ENCODE measurements around the gene NKX6-1.
A peak's percentile ranks its signal among the peaks of the same experiment; 100 is the strongest.

Gene NKX6-1

GRCh38 chr4:84497504-84498202, 1.4 kb downstream of the NKX6-1 start:
- no peak for FAIRE-seq

DNA sequence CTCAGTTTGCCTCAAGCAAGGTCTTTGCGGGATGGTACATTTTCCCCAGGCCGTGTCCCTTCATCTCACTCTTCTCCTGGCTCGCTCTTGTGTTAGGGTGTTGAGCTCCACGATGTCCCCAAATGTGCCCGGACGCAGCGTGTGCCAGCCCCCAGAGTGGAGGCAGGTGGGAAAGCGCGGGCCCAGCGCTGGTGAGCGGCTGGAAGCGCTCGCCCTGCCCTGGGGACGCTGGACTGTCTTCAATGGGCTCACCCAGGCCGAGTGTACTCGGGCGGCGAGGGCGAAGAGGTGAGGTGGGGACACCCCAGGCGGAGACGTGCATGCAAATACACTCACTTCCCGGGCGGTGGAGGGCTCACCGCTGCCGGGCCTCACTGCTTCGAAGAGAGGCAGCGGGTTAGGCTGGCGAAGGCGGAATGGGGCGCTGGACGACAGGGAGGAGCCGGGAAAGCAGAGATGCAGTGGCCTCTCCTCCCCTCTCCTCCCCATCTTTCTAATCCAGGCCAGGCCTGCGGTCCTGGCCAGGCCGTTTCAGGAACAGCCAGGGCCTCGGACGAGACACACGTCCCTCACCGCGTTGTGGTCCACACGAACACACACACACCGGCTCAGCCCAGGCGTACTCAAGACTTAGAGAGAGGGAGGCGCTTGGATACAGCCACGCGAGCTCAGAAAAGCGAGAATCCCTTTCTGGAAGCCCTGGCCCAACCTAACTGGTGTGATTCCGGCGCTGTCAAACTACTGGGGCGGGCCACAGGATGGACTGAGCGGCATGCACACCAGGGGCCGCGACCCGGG, 2.2 kb downstream of the NKX6-1 start:
- no peak for FAIRE-seq

- no peak for FAIRE-seq
Measured at GRCh38 chr4:84496331-84496705, 2.8 kb downstream of the NKX6-1 start.

GRCh38 chr4:84495794-84496261, 3.3 kb downstream of the NKX6-1 start:
- FAIRE-seq = no peak

- no peak for FAIRE-seq
Measured at GRCh38 chr4:84495118-84495793, 3.8 kb downstream of the NKX6-1 start.

DNA sequence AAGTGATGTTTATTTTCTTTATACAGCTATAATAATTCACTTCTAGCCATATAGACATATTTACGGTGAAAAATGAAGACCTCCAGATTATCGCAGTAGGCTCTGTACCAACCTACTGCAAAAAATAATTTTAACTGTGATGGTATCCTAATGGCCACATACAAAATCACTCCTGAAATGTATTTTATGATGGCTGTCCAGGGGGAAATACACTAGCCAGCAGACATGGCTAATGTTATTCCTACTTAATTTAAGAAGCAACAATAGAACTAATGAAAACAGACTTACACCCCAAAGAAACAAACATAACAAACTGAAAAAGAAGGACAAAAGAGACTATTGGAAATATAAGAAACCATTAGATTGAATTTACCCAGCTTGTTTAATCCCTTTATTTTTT, 4.6 kb downstream of the NKX6-1 start:
- no peak for FAIRE-seq

DNA sequence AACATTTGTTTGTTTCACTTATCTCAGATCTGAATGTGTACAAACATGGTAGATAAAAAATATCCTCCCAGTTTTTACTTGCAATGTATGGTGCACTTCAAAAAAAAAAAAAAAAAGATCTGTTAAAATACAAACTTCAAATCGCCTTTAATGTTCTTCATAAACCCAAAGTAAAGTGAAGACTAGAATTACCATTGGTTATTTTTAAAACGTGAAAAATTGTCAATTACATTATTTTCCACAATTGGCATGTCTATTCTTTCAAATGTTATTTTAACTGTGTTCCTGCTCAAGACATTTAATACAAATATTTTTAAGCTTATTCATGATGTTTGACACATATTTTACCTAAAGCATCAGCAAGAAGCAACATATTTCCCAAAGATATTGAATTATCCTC, 5.0 kb downstream of the NKX6-1 start:
- FAIRE-seq = peak; percentile 34

- FAIRE-seq = no peak
Measured at GRCh38 chr4:84493092-84493850, 5.8 kb downstream of the NKX6-1 start.

- FAIRE-seq = no peak
Measured at GRCh38 chr4:84492737-84493091, 6.4 kb downstream of the NKX6-1 start.

GRCh38 chr4:84492290-84492689, 6.8 kb downstream of the NKX6-1 start:
- FAIRE-seq = no peak

- no peak for FAIRE-seq
Measured at GRCh38 chr4:84491481-84491880, 7.6 kb downstream of the NKX6-1 start.

GRCh38 chr4:84490663-84491062, 8.4 kb downstream of the NKX6-1 start:
- FAIRE-seq = no peak

GRCh38 chr4:84484236-84484635, 14.9 kb downstream of the NKX6-1 start:
- FAIRE-seq = no peak

- no peak for FAIRE-seq
Measured at GRCh38 chr4:84483688-84484087, 15.4 kb downstream of the NKX6-1 start.

DNA sequence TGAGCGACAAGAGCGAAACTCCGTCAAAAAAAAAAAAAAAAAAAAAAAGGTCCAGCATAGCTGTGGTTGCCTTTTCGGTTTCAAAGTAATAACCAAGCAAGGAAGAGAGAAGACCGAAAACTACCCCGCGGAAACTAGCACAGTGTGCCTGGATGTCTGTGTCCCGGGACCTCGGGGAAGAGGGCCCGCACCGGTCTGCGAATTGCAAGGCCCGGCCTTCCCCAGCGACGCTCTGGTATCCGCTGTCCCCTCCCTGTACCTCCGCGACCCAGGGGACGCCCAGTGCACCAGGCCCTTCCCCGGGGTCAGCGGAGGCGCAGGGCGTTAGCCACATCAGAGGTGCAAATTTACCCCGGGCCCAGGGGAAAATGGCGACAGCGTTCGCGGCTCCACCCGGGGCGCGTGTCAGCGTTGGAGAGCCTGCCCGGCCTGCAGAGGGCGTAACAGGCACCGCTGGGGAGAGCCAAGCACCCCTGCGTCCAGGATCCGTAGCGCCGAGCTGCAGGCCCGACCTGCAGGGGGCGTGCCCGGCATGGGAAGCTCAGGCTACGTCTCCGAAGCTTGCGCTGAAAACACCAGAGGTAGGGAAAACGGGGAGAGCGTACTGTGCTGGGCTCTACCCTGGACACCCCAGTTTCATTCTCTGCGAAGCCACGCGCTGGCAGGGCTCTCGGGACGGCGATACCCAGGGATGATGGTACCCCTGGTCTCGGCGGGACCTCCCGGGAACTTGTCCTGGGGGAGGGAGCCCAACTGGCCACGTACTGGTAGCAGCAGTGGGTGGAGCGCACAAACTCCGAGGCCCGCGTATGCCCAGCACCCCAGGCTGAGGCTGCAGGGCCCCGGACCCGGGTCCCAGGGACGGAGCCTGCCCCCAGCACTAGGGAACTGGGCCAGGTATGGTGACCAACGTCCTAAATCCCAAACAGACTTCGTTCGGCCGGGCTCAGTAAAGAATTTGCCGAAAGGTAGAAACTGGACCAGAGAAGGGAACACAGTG, 16.2 kb downstream of the NKX6-1 start:
- FAIRE-seq = no peak

GRCh38 chr4:84481860-84482245, 17.2 kb downstream of the NKX6-1 start:
- FAIRE-seq = no peak

- no peak for FAIRE-seq
Measured at GRCh38 chr4:84481077-84481859, 17.8 kb downstream of the NKX6-1 start.

- no peak for FAIRE-seq
Measured at GRCh38 chr4:84480082-84480481, 19.0 kb downstream of the NKX6-1 start.

DNA sequence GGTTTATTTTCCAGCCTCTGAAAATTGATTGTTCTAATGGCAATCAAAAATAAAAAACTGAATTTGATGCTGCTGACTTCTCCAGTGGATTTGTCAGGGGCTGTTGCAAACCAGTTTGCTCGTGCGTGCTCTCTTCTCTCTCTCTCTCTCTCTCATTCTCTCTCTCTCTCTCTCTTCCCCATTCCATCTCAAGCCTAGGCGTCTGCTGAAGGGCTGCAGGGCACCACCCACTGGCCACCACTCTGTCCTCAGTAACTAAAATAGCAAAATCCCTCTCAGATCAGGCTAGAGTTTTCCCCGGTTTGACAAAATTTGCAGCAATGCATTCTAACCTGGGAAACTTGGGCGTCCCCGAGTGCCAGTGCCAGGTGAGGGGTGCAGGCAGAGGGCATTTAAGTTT, 19.4 kb downstream of the NKX6-1 start:
- no peak for FAIRE-seq

DNA sequence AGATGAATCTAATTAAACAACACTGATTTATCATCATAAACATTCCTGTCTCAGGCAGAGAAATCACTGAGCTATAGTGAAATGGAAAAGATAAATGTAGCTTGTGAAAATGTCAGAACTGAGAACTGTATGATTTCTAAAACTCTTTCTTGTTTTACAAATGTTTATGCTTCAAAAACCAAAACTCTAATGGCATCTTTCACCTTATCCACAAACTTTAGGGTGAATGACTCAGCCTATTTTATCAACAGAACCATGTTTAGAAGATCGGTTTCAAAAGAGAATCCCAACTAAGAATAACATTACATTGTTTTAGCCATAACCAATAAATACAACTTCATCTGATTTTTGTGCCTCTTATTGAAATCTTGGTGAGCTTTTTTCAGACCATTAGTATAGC, 21.4 kb downstream of the NKX6-1 start:
- no peak for FAIRE-seq

GRCh38 chr4:84474107-84474506, 25.0 kb downstream of the NKX6-1 start:
- FAIRE-seq = no peak
